H9 (cell line): Measurements from ENCODE around the gene PDZD4. TPM values are rescaled to one million over a fixed set of nuclear protein-coding genes. Genes with fewer than 3 reads are reported as not detected.
A peak's percentile ranks its signal among the peaks of the same experiment; 100 is the strongest.

Experiments used
- DNase-seq: peaks from one replicate; pipeline ENCODE4 v3.0.0-alpha.2; 2017
- H2AFZ ChIP-seq: one replicate; pipeline ENCODE4 v1.6.1; 2013; ENCODE audit warnings: mild to moderate bottlenecking, low read length, control low read depth, moderate library complexity
- H2AK5ac ChIP-seq: 2 replicates; pipeline ENCODE4 v1.6.1; 2013; ENCODE audit warnings: low read length, control low read depth, mixed read lengths; ENCODE audit not compliant: insufficient read length
- H2BK120ac ChIP-seq: one replicate; pipeline ENCODE4 v1.6.1; 2013; ENCODE audit warnings: low read depth, mild to moderate bottlenecking, low read length, control low read depth, inconsistent platforms; ENCODE audit not compliant: poor library complexity, severe bottlenecking
- H2BK12ac ChIP-seq: 2 replicates; pipeline ENCODE4 v1.6.1; 2013; ENCODE audit warnings: low read length, control low read depth, mixed read lengths, low read depth; ENCODE audit not compliant: insufficient read length
- H2BK15ac ChIP-seq: 2 replicates; pipeline ENCODE4 v1.6.1; 2013; ENCODE audit warnings: low read depth, low read length, control low read depth
- H2BK20ac ChIP-seq: one replicate; pipeline ENCODE4 v1.6.1; 2013; ENCODE audit warnings: low read depth, mild to moderate bottlenecking, low read length, control low read depth, inconsistent platforms; ENCODE audit not compliant: poor library complexity, severe bottlenecking
- H2BK5ac ChIP-seq: 2 replicates; pipeline ENCODE4 v1.6.1; 2013; ENCODE audit warnings: low read length, control low read depth, mixed read lengths; ENCODE audit not compliant: insufficient read length
- H3K14ac ChIP-seq: 2 replicates; pipeline ENCODE4 v1.6.1; 2013; ENCODE audit warnings: low read length, control low read depth; ENCODE audit not compliant: insufficient read depth
- H3K18ac ChIP-seq: 2 replicates; pipeline ENCODE4 v1.6.1; 2013; ENCODE audit warnings: low read depth, mild to moderate bottlenecking, mixed read lengths, low read length, control low read depth; ENCODE audit not compliant: insufficient read length
- H3K23ac ChIP-seq: 2 replicates; pipeline ENCODE4 v1.6.1; 2013; ENCODE audit warnings: low read length, control low read depth, mixed read lengths, low read depth; ENCODE audit not compliant: insufficient read length
- H3K23me2 ChIP-seq: 2 replicates; pipeline ENCODE4 v1.6.1; 2013; ENCODE audit warnings: low read depth, mild to moderate bottlenecking, mixed read lengths, low read length, control low read depth; ENCODE audit not compliant: insufficient read length, poor library complexity, severe bottlenecking
- H3K27ac ChIP-seq: 2 replicates; pipeline ENCODE4 v1.5.1; 2013; ENCODE audit warnings: low read length, control low read depth, mixed read lengths, low read depth; ENCODE audit not compliant: insufficient read length
- H3K27me3 ChIP-seq: 2 replicates; pipeline ENCODE4 v1.6.1; 2013; ENCODE audit warnings: low read length, control low read depth, inconsistent platforms; ENCODE audit not compliant: insufficient read depth
- H3K4ac ChIP-seq: 2 replicates; pipeline ENCODE4 v1.6.1; 2013; ENCODE audit warnings: low read depth, mild to moderate bottlenecking, control low read depth, inconsistent platforms, low read length, moderate library complexity
- H3K4me1 ChIP-seq: 2 replicates; pipeline ENCODE4 v1.6.1; 2013; ENCODE audit warnings: low read length, control low read depth, inconsistent platforms; ENCODE audit not compliant: insufficient read depth
- H3K4me2 ChIP-seq: 2 replicates; pipeline ENCODE4 v1.6.1; 2013; ENCODE audit warnings: low read length, control low read depth, mixed read lengths; ENCODE audit not compliant: insufficient read length, insufficient read depth
- H3K56ac ChIP-seq: 2 replicates; pipeline ENCODE4 v1.6.1; 2013; ENCODE audit warnings: low read depth, mild to moderate bottlenecking, mixed read lengths, low read length, control low read depth; ENCODE audit not compliant: insufficient read length
- H3K79me1 ChIP-seq: 2 replicates; pipeline ENCODE4 v1.6.1; 2013; ENCODE audit warnings: low read depth, mild to moderate bottlenecking, moderate library complexity, low read length, control low read depth, inconsistent platforms; ENCODE audit not compliant: insufficient read depth, poor library complexity, severe bottlenecking
- H3K79me2 ChIP-seq: 2 replicates; pipeline ENCODE4 v1.6.1; 2013; ENCODE audit warnings: low read length, control low read depth, inconsistent platforms; ENCODE audit not compliant: insufficient read depth
- H3K9ac ChIP-seq: 2 replicates; pipeline ENCODE4 v1.6.1; 2013; ENCODE audit warnings: low read length, control low read depth, mixed read lengths; ENCODE audit not compliant: insufficient read length; ENCODE audit errors: extremely low read depth
- H3K9me3 ChIP-seq: one replicate; pipeline ENCODE4 v1.6.1; 2013; ENCODE audit warnings: low read depth, low read length, inconsistent platforms; ENCODE audit not compliant: control insufficient read depth
- H3T11ph ChIP-seq: one replicate; pipeline ENCODE4 v1.6.1; 2013; ENCODE audit warnings: mild to moderate bottlenecking, low read length, control low read depth, inconsistent platforms
- H4K20me1 ChIP-seq: one replicate; pipeline ENCODE4 v1.6.1; 2013; ENCODE audit not compliant: control insufficient read depth, insufficient read length, insufficient read depth
- H4K5ac ChIP-seq: 2 replicates; pipeline ENCODE4 v1.6.1; 2013; ENCODE audit warnings: low read depth, mild to moderate bottlenecking, mixed read lengths, low read length, control low read depth; ENCODE audit not compliant: insufficient read length
- H4K8ac ChIP-seq: replicated peaks from 2 replicates; pipeline ENCODE4 v1.6.1; 2013; ENCODE audit warnings: low read length, control low read depth, mixed read lengths, low read depth; ENCODE audit not compliant: insufficient read length
- H4K91ac ChIP-seq: 2 replicates; pipeline ENCODE4 v1.6.1; 2013; ENCODE audit warnings: low read depth, mild to moderate bottlenecking, moderate library complexity, mixed read lengths, low read length, control low read depth; ENCODE audit not compliant: insufficient read length
- H3K27ac Mint-ChIP-seq, 3 experiments: 2 replicates in 2 of 3; 3 replicates in 1 of 3; pipeline ENCODE4 v1.8.0; 2020 to 2021; ENCODE audit warnings: mixed read lengths in 3 of 3, mild to moderate bottlenecking in 1 of 3, moderate library complexity in 1 of 3
- H3K27me3 Mint-ChIP-seq: 2 replicates; pipeline ENCODE4 v1.8.0; 2021; ENCODE audit warnings: low read depth, mild to moderate bottlenecking, moderate library complexity, mixed read lengths
- H3K36me3 Mint-ChIP-seq, 3 experiments: 2 replicates in 2 of 3; 3 replicates in 1 of 3; pipeline ENCODE4 v1.8.0; 2020 to 2021; ENCODE audit warnings: low read depth in 3 of 3, mixed read lengths in 3 of 3; ENCODE audit not compliant: insufficient read depth in 1 of 3
- H3K4me1 Mint-ChIP-seq, 2 experiments: 2 replicates each; pipeline ENCODE4 v1.8.0; 2020; ENCODE audit warnings: mixed read lengths in 2 of 2
- H3K4me3 Mint-ChIP-seq, 2 experiments: 2 replicates in 1 of 2; 3 replicates in 1 of 2; pipeline ENCODE4 v1.8.0; 2020 to 2021; ENCODE audit warnings: mild to moderate bottlenecking in 2 of 2, mixed read lengths in 2 of 2, moderate library complexity in 1 of 2
- H3K9me3 Mint-ChIP-seq, 2 experiments: 2 replicates in 1 of 2; 3 replicates in 1 of 2; pipeline ENCODE4 v1.8.0; 2020; ENCODE audit warnings: mild to moderate bottlenecking in 2 of 2, mixed read lengths in 2 of 2, moderate library complexity in 1 of 2
- WGBS: extraction: QIAGEN DNeasy Blood & Tissue Kit; methylation state at CpG from one replicate; pipeline ENCODE4 v1.1.7; 2013; ENCODE audit warnings: missing lambda C conversion rate, low lambda C conversion rate, mixed read lengths; ENCODE audit not compliant: insufficient read length; ENCODE audit errors: extremely low coverage; 5-methylcytosine and 5-hydroxymethylcytosine counted together
- total RNA-seq: library from RNA; stranded (reverse); gene quantifications from 2 replicates; pipeline ENCODE4 v1.2.1, GENCODE V29; 2021
- TF ChIP-seq, protein P1 (sequence below): fragments of 200-600 bp; sonication (generic); conservative IDR thresholded peaks from 3 replicates; pipeline ENCODE4 v1.8.0; 2021; ENCODE audit warnings: antibody characterized with exemption, mild to moderate bottlenecking

PDZD4 gene
- total RNA-seq, 1 experiment from 2014 or later, result 110 TPM

DNA sequence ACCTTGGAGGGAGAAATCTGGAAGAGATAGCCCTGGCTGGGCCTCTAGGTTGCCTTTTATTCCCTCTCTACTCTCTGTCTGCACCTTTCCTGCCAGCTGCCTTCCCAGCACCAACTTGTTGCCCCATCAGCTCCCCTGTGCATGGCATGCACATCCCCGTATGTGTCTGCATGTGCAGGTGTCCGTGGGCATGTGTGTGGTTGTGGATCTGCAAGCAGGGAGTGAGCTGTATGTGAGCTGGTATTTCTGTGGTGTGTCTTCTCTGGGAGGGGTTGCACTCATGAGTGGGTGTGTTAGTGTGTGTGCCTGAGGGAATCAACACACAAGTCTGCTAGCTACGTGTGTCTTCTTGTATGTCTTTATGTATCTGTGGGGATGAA lies 45.8 kb upstream of the PDZD4 start:
- peaks cover 20% of the 10 kb centered on the region for H3K27me3 Mint-ChIP-seq
- no peak for DNase-seq
- Histone ChIP-seq H3K4me2 (peak overlapping the region; percentile 8), H3K4ac (no peak overlapping the region), H3K56ac (no peak overlapping the region), H2BK15ac (no peak overlapping the region), H2AK5ac (no peak overlapping the region), H3K18ac (no peak overlapping the region), H4K91ac (no peak overlapping the region), H2BK12ac (no peak overlapping the region), H3K4me1 (no peaks in the 10 kb centered on the region; the same call in none of the 2 replicates), H4K5ac (no peak overlapping the region), H3T11ph (no peak overlapping the region), H2BK20ac (no peak overlapping the region), H4K20me1 (no peaks in the 10 kb centered on the region), H3K27ac (no peak overlapping the region), H2BK120ac (no peak overlapping the region), H2AFZ (no peak overlapping the region), H3K14ac (no peak overlapping the region), H3K23me2 (peaks cover 3% of the 10 kb centered on the region), H4K8ac (no peak overlapping the region), H3K79me1 (no peaks in the 10 kb centered on the region), H3K79me2 (no peaks in the 10 kb centered on the region), H3K27me3 (no peaks in the 10 kb centered on the region), H3K23ac (no peak overlapping the region), H3K9ac (no peak overlapping the region), H2BK5ac (no peak overlapping the region), H3K9me3 (no peaks in the 10 kb centered on the region)
- WGBS, result no CpG with 5 or more reads among the region's 3 CpGs
- H3K9me3 Mint-ChIP-seq, result peaks cover 72 to 83% of the 10 kb centered on the region in 2 experiments
- peaks cover 6 to 24% (median 13%) of the 10 kb centered on the region in 3 experiments; a peak in 6 of 7 replicates for H3K36me3 Mint-ChIP-seq
- H3K4me1 Mint-ChIP-seq, result peaks cover 27 to 58% of the 10 kb centered on the region in 2 experiments
- TF ChIP-seq, protein P1, sequence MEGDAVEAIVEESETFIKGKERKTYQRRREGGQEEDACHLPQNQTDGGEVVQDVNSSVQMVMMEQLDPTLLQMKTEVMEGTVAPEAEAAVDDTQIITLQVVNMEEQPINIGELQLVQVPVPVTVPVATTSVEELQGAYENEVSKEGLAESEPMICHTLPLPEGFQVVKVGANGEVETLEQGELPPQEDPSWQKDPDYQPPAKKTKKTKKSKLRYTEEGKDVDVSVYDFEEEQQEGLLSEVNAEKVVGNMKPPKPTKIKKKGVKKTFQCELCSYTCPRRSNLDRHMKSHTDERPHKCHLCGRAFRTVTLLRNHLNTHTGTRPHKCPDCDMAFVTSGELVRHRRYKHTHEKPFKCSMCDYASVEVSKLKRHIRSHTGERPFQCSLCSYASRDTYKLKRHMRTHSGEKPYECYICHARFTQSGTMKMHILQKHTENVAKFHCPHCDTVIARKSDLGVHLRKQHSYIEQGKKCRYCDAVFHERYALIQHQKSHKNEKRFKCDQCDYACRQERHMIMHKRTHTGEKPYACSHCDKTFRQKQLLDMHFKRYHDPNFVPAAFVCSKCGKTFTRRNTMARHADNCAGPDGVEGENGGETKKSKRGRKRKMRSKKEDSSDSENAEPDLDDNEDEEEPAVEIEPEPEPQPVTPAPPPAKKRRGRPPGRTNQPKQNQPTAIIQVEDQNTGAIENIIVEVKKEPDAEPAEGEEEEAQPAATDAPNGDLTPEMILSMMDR, result no peak
- no peak overlapping the region for H3K27ac Mint-ChIP-seq
- H3K4me3 Mint-ChIP-seq, result peak overlapping the region in 1 of 2 experiments; percentile 63; a peak in 4 of 5 replicates
